Panc1 (cell line): ENCODE results near the gene ADM2. TPM values are rescaled to one million over a fixed set of nuclear protein-coding genes. Genes with fewer than 3 reads are reported as not detected.

Source experiments
- ATAC-seq: fragments of 200-7000 bp; cut with Tn5 transposase; 2 replicates; pipeline ENCODE4 v1.9.1; 2020; ENCODE audit warnings: mild to moderate bottlenecking, moderate library complexity
- BruUV-seq: library from RNA; stranded (reverse); fragments of 400-500 nt; replicated peaks from 2 replicates; lab custom pipeline; 2021; lab: Mats Ljungman, UMichigan
- CTCF ChIA-PET: fragments of 300-600 bp; sonication (Branson Sonifier 250); formaldehyde crosslinking; loops from one replicate; lab custom pipeline; 2022; ENCODE audit warnings: antibody characterized with exemption; lab: Charles Lee
- POLR2A ChIA-PET: fragments of 300-600 bp; sonication (Branson Sonifier 250); formaldehyde crosslinking; loops from one replicate; lab custom pipeline; 2022; ENCODE audit warnings: antibody characterized with exemption; lab: Charles Lee
- DNase-seq: peaks from one replicate; pipeline ENCODE4 v3.0.0-alpha.2; 2010; ENCODE audit warnings: low read depth, low spot score
- H3K27ac ChIP-seq: 2 replicates; pipeline ENCODE4 v1.5.1; 2011; ENCODE audit warnings: mild to moderate bottlenecking, low read length, inconsistent platforms
- H3K27me3 ChIP-seq: fragments of 200-500 bp; sonication (Bioruptor generic); 2 replicates; pipeline ENCODE4 v1.6.0; 2014; ENCODE audit warnings: low read length, inconsistent platforms; ENCODE audit not compliant: control insufficient read depth, insufficient read depth
- H3K36me3 ChIP-seq: fragments of 200-500 bp; sonication (Bioruptor generic); 2 replicates; pipeline ENCODE4 v1.5.1; 2014; ENCODE audit warnings: inconsistent platforms, mild to moderate bottlenecking, low read length, moderate library complexity; ENCODE audit not compliant: control insufficient read depth, insufficient read depth
- H3K4me1 ChIP-seq: 2 replicates; pipeline ENCODE4 v1.5.1; 2011; ENCODE audit warnings: inconsistent platforms, mild to moderate bottlenecking, low read length, moderate library complexity; ENCODE audit not compliant: control insufficient read depth, insufficient read depth
- H3K4me3 ChIP-seq, 2 experiments: 2 replicates each; pipeline ENCODE4 v1.5.1; 2011 to 2012; ENCODE audit warnings: low read depth in 2 of 2, low read length in 2 of 2, mild to moderate bottlenecking in 2 of 2, inconsistent platforms in 1 of 2, moderate library complexity in 1 of 2
- H3K9me3 ChIP-seq: fragments of 200-500 bp; sonication (Bioruptor generic); 2 replicates; pipeline ENCODE4 v1.5.1; 2014; ENCODE audit warnings: low read depth, mild to moderate bottlenecking, inconsistent platforms, low read length, moderate library complexity; ENCODE audit not compliant: control insufficient read depth, insufficient read depth
- CTCF ChIP-seq: fragments of 450-650 bp; IDR thresholded peaks from 2 replicates; pipeline ENCODE4 v1.5.1; 2017; ENCODE audit warnings: mild to moderate bottlenecking
- POLR2AphosphoS5 ChIP-seq: IDR thresholded peaks from 2 replicates; pipeline ENCODE4 v1.6.1; 2012; ENCODE audit warnings: mild to moderate bottlenecking, low read depth, low read length, moderate library complexity
- SIN3A ChIP-seq: IDR thresholded peaks from 2 replicates; pipeline ENCODE4 v1.6.1; 2012; ENCODE audit warnings: low read depth, mild to moderate bottlenecking, low read length, moderate library complexity, borderline replicate concordance; ENCODE audit not compliant: insufficient read depth
- TCF7L2 ChIP-seq: IDR thresholded peaks from 2 replicates; pipeline ENCODE4 v1.6.1; 2011; ENCODE audit warnings: mild to moderate bottlenecking, low read depth, low read length, inconsistent platforms
- in situ Hi-C: cut with HindIII; loops from 2 replicates; pipeline ENCODE4 v1.10.0; 2016; ENCODE audit warnings: low sequenced_read_pairs, low pct_unique_long_range_greater_than_20kb
- intact Hi-C: fragments of 100-400 bp; cut with micrococcal nuclease; formaldehyde crosslinking; loops from one replicate; pipeline ENCODE4 v1.10.0; 2022; ENCODE audit not compliant: unreplicated experiment
- total RNA-seq: library from RNA; stranded (reverse); gene quantifications from one replicate; pipeline ENCODE4 v1.2.1, GENCODE V29; 2021; ENCODE audit not compliant: unreplicated experiment
- TF ChIP-seq, protein P1 (sequence below), 2 experiments: IDR thresholded peaks; 2 replicates each; pipeline ENCODE4 v1.6.1; 2011 to 2012; ENCODE audit warnings: low read depth in 2 of 2, control low read depth in 1 of 2, low read length in 1 of 2, mild to moderate bottlenecking in 1 of 2, moderate library complexity in 1 of 2; ENCODE audit not compliant: insufficient read depth in 1 of 2

Gene ADM2
- total RNA-seq, 1 experiment from 2014 or later, result 3.9 TPM

DNA sequence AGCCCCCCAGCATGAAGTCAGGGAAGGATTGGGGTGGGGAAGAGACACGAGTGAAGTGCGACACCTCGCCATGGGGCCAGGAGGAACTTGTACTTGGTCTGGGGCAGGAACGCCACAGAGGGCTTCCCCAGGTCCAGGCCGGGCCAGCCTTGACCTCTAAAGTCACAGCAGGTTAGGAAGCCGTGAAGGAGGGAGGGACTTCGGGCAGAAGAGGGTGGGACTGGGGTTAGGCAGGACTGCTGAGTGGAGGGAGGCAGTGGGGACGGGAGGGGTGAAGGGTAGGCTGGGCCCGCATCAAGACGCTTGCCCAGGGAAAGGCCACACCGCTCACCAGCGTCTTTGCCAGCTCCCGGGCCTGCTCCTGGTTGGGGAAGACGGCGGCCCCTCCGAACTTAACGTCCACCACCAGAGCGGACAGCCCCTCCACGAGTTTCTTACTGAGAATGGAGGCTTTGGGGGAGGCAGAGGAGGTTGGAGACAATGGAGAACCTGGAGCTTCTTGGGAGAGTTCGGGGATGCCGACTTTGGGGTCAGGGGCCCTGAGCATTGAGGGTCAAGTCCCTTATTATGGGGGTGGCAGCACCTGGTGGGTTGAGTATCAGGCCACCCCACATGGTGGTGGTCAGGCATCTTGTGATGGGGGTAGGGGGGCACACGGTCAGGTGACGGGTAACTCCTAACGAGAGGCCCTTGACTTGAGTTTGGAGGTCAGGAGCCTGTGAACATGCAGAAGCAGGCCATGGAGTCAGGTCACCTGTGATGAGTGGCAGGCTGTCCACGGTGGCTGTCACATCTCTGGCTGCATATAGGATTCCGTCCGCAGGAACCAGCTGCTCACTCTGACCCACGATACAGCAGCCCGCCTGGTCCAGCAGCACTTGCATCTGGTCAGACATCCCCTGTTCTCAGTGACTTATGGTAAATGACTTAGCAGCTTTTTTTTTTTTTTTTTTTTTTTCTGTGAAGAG lies 45.8 kb downstream of the ADM2 start:
- Histone ChIP-seq H3K9me3 (no peaks in the 10 kb centered on the region), H3K36me3 (no peaks in the 10 kb centered on the region; the same call in 1 of the 2 replicates), H3K4me1 (peaks cover 4% of the 10 kb centered on the region), H3K27me3 (no peaks in the 10 kb centered on the region), H3K4me3 (peak overlapping the region; percentile 65 to 69), H3K27ac (peak overlapping the region; percentile 79)
- DNase-seq (no peak), ATAC-seq (peak; percentile 58)
- intact Hi-C loops, result no loop called here
- CTCF ChIA-PET, result no interaction called here
- POLR2A ChIA-PET, result interaction anchor here (0.6 kb wide), 3 partner anchors 19 to 32 kb away, joined by 6 to 11 read pairs (median 10); partner anchors contain the start of gene NCAPH2
- TF ChIP-seq CTCF, result no peak
- no peak for TF ChIP-seq TCF7L2
- TF ChIP-seq, protein P1, sequence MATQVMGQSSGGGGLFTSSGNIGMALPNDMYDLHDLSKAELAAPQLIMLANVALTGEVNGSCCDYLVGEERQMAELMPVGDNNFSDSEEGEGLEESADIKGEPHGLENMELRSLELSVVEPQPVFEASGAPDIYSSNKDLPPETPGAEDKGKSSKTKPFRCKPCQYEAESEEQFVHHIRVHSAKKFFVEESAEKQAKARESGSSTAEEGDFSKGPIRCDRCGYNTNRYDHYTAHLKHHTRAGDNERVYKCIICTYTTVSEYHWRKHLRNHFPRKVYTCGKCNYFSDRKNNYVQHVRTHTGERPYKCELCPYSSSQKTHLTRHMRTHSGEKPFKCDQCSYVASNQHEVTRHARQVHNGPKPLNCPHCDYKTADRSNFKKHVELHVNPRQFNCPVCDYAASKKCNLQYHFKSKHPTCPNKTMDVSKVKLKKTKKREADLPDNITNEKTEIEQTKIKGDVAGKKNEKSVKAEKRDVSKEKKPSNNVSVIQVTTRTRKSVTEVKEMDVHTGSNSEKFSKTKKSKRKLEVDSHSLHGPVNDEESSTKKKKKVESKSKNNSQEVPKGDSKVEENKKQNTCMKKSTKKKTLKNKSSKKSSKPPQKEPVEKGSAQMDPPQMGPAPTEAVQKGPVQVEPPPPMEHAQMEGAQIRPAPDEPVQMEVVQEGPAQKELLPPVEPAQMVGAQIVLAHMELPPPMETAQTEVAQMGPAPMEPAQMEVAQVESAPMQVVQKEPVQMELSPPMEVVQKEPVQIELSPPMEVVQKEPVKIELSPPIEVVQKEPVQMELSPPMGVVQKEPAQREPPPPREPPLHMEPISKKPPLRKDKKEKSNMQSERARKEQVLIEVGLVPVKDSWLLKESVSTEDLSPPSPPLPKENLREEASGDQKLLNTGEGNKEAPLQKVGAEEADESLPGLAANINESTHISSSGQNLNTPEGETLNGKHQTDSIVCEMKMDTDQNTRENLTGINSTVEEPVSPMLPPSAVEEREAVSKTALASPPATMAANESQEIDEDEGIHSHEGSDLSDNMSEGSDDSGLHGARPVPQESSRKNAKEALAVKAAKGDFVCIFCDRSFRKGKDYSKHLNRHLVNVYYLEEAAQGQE (IDR thresholded peaks at IDR 0.05; ENCODE audit: insufficient read depth in 1 of 2, low read depth in 2 of 2, low read length in 1 of 2), result no peak
- TF ChIP-seq POLR2AphosphoS5, result peak; percentile 61; the same call in 1 of the 2 replicates
- peak; percentile 37; the same call in 1 of the 2 replicates for TF ChIP-seq SIN3A
- in situ Hi-C loops, result no loop called here
- BruUV-seq, result TSS peak; percentile 76

DNA sequence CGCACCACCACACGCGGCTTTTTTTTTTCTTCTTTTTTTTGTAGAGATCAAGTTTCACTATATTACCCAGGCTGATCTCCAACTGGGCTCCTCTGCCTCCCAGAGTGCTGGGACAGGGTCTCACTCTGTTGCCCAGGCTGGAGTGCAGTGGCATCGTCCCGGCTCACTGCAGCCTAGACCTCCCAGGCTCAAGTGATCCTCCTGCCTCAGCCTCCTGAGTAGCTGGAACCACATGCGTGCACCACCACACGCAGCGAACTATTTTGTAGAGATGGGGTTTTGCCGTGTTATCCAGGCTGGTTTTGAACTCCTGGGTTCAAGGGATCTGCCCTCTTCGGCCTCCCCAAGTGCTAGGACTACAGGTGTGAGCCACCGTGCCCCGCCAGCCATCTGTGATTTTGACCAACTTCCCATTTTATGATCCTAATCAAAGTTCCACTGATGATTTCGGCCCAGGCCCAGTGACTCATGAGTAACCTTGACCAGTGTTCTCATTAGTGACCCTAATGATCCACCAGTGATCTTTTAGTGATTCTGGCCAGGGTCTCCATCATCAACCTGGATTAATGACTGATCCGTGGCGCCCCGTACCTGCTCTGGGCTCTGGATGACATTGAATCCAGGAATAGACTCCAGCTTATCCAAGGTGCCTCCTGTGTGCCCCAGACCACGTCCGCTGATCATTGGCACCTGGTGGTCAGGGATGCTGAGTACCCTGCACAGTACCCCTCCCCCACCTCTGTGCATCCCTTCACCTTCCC lies 46.8 kb downstream of the ADM2 start:
- POLR2A ChIA-PET, result no interaction called here
- DNase-seq (no peak), ATAC-seq (no peak)
- TF ChIP-seq CTCF, result no peak
- TF ChIP-seq, protein P1 (IDR thresholded peaks at IDR 0.05; ENCODE audit: insufficient read depth in 1 of 2, low read depth in 2 of 2, low read length in 1 of 2), result no peak
- no peak for TF ChIP-seq POLR2AphosphoS5
- no peak for TF ChIP-seq SIN3A
- TF ChIP-seq TCF7L2, result no peak
- Histone ChIP-seq H3K27ac (peak overlapping the region; percentile 78), H3K36me3 (no peaks in the 10 kb centered on the region; the same call in 1 of the 2 replicates), H3K4me3 (peak overlapping the region in 1 of 2 experiments; percentile 79; a peak in 1 of 4 replicates), H3K4me1 (peaks cover 4% of the 10 kb centered on the region), H3K27me3 (no peaks in the 10 kb centered on the region), H3K9me3 (no peaks in the 10 kb centered on the region)
- CTCF ChIA-PET, result interaction anchor here (0.6 kb wide), 1 partner anchor 93 kb away, joined by 4 read pairs; no protein-coding TSS in a partner anchor
- in situ Hi-C loops, result no loop called here
- intact Hi-C loops, result no loop called here
- BruUV-seq, result no TSS peak
